GM12878 (cell line): ENCODE data around the gene PRICKLE3.

Source experiments
- CTCF ChIP-seq, 3 experiments: IDR thresholded peaks in 2 of 3; conservative IDR thresholded peaks in 1 of 3; 2 replicates each; pipeline ENCODE4 v1.5.1; 2011; ENCODE audit warnings: low read depth in 3 of 3, low read length in 3 of 3, mild to moderate bottlenecking in 3 of 3, control low read depth in 2 of 3, moderate library complexity in 2 of 3, inconsistent platforms in 1 of 3, mixed read lengths in 1 of 3; ENCODE audit not compliant: control insufficient read depth in 2 of 3, insufficient read depth in 1 of 3; ENCODE audit errors: extremely low read depth in 1 of 3
- ETV6 ChIP-seq, 2 experiments: fragments of 450-650 bp in 1 of 2; IDR thresholded peaks in 1 of 2; conservative IDR thresholded peaks in 1 of 2; 2 replicates each; pipeline ENCODE4 v1.6.1; 2014; ENCODE audit warnings: antibody characterized with exemption in 1 of 2, borderline replicate concordance in 1 of 2, low read depth in 1 of 2, mild to moderate bottlenecking in 1 of 2, moderate library complexity in 1 of 2
- EZH2 ChIP-seq: IDR thresholded peaks from 2 replicates; pipeline ENCODE4 v1.6.1; 2012; ENCODE audit warnings: low read depth, mild to moderate bottlenecking, control low read depth, inconsistent platforms, low read length, borderline replicate concordance; ENCODE audit not compliant: control insufficient read depth
- PKNOX1 ChIP-seq: fragments of 450-650 bp; IDR thresholded peaks from 2 replicates; pipeline ENCODE4 v1.6.1; 2016; ENCODE audit warnings: mild to moderate bottlenecking
- POLR2A ChIP-seq: IDR thresholded peaks from 2 replicates; pipeline ENCODE4 v1.6.1; 2011; ENCODE audit warnings: low read depth, mild to moderate bottlenecking, low read length
- RCOR1 ChIP-seq: conservative IDR thresholded peaks from 2 replicates; pipeline ENCODE4 v1.6.1; 2012; ENCODE audit warnings: low read depth, low read length, improper control_type of control experiment
- TF ChIP-seq, protein P1 (sequence below): IDR thresholded peaks from 2 replicates; pipeline ENCODE4 v1.6.1; 2012; ENCODE audit warnings: low read depth, low read length, improper control_type of control experiment

GRCh38 chrX:49210406-49210805, 24.2 kb upstream of the PRICKLE3 start:
- no peak for TF ChIP-seq ETV6 (conservative IDR thresholded peaks at IDR 0.05 in 1 of 2, IDR thresholded peaks at IDR 0.05 in 1 of 2; ENCODE audit: borderline replicate concordance in 1 of 2, low read depth in 1 of 2)
- TF ChIP-seq EZH2, result no peak
- TF ChIP-seq POLR2A, result no peak
- TF ChIP-seq, protein P1, sequence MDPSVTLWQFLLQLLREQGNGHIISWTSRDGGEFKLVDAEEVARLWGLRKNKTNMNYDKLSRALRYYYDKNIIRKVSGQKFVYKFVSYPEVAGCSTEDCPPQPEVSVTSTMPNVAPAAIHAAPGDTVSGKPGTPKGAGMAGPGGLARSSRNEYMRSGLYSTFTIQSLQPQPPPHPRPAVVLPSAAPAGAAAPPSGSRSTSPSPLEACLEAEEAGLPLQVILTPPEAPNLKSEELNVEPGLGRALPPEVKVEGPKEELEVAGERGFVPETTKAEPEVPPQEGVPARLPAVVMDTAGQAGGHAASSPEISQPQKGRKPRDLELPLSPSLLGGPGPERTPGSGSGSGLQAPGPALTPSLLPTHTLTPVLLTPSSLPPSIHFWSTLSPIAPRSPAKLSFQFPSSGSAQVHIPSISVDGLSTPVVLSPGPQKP, result no peak
- TF ChIP-seq PKNOX1, result no peak
- no peak for TF ChIP-seq CTCF (IDR thresholded peaks at IDR 0.05 in 2 of 3, conservative IDR thresholded peaks at IDR 0.05 in 1 of 3; ENCODE audit: control insufficient read depth in 2 of 3, extremely low read depth in 1 of 3, insufficient read depth in 1 of 3, low read depth in 3 of 3, low read length in 3 of 3)
- no peak for TF ChIP-seq RCOR1
